ENCODE data around the gene CEP55.

The CEP55 gene

GRCh38 chr10:93567277-93568104 lies 71.1 kb downstream of the CEP55 start:
- DNase-seq, result no peak

GRCh38 chr10:93568105-93568390 lies 71.6 kb downstream of the CEP55 start:
- no peak for DNase-seq

DNA sequence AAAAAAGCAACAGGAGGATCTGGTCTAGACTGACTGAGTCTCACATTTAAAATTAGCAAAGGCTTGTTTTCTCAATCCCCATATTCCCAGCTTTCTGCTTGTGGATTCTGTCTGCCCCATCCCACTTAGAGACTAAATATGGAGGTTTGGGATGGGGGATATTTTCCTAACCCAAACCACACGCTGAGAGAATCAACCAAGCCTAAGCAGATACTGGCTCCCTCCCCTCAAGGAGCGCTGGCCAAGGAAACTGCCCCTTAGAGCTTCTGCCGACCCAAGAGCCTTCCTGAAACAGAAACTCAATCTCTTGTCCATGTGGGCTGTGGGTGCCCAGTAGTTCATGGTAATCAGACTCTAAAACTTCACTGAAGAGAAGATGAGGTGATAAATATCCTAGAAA lies 74.0 kb downstream of the CEP55 start:
- no peak for DNase-seq

- DNase-seq, result no peak
These were observed 76.2 kb downstream of the CEP55 start for GRCh38 chr10:93572606-93573005.

- DNase-seq, result no peak
These were observed 76.9 kb downstream of the CEP55 start for GRCh38 chr10:93573051-93573909.

GRCh38 chr10:93573924-93574323 lies 77.5 kb downstream of the CEP55 start:
- DNase-seq, result no peak

GRCh38 chr10:93576888-93577287 lies 80.5 kb downstream of the CEP55 start:
- DNase-seq, result no peak

DNA sequence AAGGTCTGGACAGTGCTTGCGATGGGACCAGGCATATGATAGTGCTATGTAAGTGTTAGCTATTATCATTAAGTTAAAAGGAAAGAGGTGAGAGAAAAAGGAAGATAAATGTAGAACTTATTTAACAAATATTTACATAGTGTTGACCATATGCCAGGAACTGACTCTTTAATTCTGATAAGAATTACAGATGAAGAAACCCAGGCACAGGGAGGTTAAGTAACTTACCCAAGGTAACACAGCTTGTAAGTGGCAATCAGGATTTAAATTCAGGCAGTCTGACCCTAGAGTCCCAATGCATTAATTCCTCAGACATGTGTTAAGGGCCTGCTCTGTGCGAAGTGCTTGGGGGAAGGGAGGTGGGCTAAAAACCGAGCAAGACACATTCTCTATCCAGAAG lies 81.2 kb downstream of the CEP55 start:
- DNase-seq, result no peak
